HG02840 (cell line): ENCODE measurements around the gene TTLL6.
"Not testable (repeated sequence)": the region's sequence is repeated elsewhere in the genome, so short reads cannot be mapped to it uniquely, and the experiment has no call there.

Experiments used
- ATAC-seq: cut with Tn5 transposase; IDR thresholded peaks from one replicate; pipeline ENCODE4 v1.9.1; 2021; ENCODE audit warnings: mild to moderate bottlenecking, moderate library complexity, moderate number of reproducible peaks; ENCODE audit not compliant: unreplicated experiment, low FRiP score

The TTLL6 gene

GRCh38 chr17:48818361-48818841 is 1.4 kb upstream of the TTLL6 start:
- ATAC-seq = no peak

- ATAC-seq = no peak
These were observed 623 bp downstream of the TTLL6 start for GRCh38 chr17:48816438-48816773.

GRCh38 chr17:48815311-48815710 is 1.7 kb downstream of the TTLL6 start:
- ATAC-seq = no peak

- ATAC-seq = no peak
These were observed 2.5 kb downstream of the TTLL6 start for GRCh38 chr17:48814504-48814903.

- no peak for ATAC-seq
These were observed 5.0 kb downstream of the TTLL6 start for GRCh38 chr17:48812001-48812400.

- no peak for ATAC-seq
These were observed 7.8 kb downstream of the TTLL6 start for GRCh38 chr17:48809182-48809581.

- ATAC-seq = no peak
These were observed 12.1 kb downstream of the TTLL6 start for GRCh38 chr17:48804936-48805411.

- ATAC-seq = no peak
These were observed 16.3 kb downstream of the TTLL6 start for GRCh38 chr17:48800626-48801217.

- ATAC-seq = no peak
These were observed 17.8 kb downstream of the TTLL6 start for GRCh38 chr17:48799069-48799723.

- not testable (repeated sequence) for ATAC-seq
These were observed 20.9 kb downstream of the TTLL6 start for GRCh38 chr17:48796163-48796522.

- ATAC-seq = no peak
These were observed 21.4 kb downstream of the TTLL6 start for GRCh38 chr17:48795444-48796162.

- ATAC-seq = no peak
These were observed 24.8 kb downstream of the TTLL6 start for GRCh38 chr17:48792033-48792798.

GRCh38 chr17:48791128-48792032 is 25.6 kb downstream of the TTLL6 start:
- no peak for ATAC-seq

- no peak for ATAC-seq
These were observed 26.4 kb downstream of the TTLL6 start for GRCh38 chr17:48790607-48791127.

- ATAC-seq = no peak
These were observed 29.2 kb downstream of the TTLL6 start for GRCh38 chr17:48787828-48788227.

GRCh38 chr17:48779421-48779820 is 37.6 kb downstream of the TTLL6 start:
- ATAC-seq = no peak

- no peak for ATAC-seq
These were observed 40.4 kb downstream of the TTLL6 start for GRCh38 chr17:48776602-48777001.

GRCh38 chr17:48773245-48773644 is 43.8 kb downstream of the TTLL6 start:
- ATAC-seq = no peak

GRCh38 chr17:48770954-48771353 is 46.1 kb downstream of the TTLL6 start:
- no peak for ATAC-seq
